Fibroblast of the aortic adventitia (primary cell): ENCODE data around the gene FAM209B. TPM values are rescaled to one million over a fixed set of nuclear protein-coding genes. Genes with fewer than 3 reads are reported as not detected.

Experiments
- DNase-seq: peaks from one replicate; pipeline ENCODE4 v3.0.0-alpha.2; 2010; ENCODE audit warnings: low read depth
- H3K4me3 ChIP-seq: 2 replicates; pipeline ENCODE4 v1.5.1; 2011; ENCODE audit warnings: low read depth, mild to moderate bottlenecking, control low read depth, low read length, moderate library complexity
- CTCF ChIP-seq: IDR thresholded peaks from 2 replicates; pipeline ENCODE4 v1.5.1; 2011; ENCODE audit warnings: mild to moderate bottlenecking, low read length, control low read depth, inconsistent platforms; ENCODE audit not compliant: insufficient read depth
- total RNA-seq: library from RNA; depleted of rRNA; stranded (reverse); fragments of >200 nt; gene quantifications from 2 replicates; pipeline ENCODE4 v1.2.3, GENCODE V29; 2012; ENCODE audit warnings: low replicate concordance

The FAM209B gene
- total RNA-seq, 1 donor: not detected

DNA sequence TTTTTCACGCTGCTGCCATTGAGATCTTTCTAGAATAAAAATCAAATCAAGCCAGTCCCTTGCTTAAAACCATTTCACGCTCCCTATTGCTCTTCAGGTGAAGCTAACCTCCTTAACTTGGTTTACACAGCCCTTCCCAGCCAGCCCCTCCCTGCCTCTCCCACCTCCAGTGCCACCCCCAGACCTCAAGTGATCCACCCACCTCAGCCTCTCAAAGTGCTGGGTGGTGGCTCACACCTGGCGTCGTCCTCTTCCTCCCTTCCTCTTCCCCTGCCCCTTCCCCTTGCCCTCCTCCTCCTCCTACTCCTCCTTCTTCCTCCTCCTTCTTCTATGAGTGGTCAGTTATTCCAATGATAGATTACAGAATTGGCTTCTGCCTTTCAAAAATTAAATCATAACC lies 42.9 kb downstream of the FAM209B start:
- no peak for DNase-seq
- TF ChIP-seq CTCF: no peak
- no peak overlapping the region for H3K4me3 ChIP-seq

- H3K4me3 ChIP-seq: no peak overlapping the region
- TF ChIP-seq CTCF: no peak
- DNase-seq: no peak
These were observed 46.3 kb downstream of the FAM209B start for GRCh38 chr20:56579301-56579710.

DNA sequence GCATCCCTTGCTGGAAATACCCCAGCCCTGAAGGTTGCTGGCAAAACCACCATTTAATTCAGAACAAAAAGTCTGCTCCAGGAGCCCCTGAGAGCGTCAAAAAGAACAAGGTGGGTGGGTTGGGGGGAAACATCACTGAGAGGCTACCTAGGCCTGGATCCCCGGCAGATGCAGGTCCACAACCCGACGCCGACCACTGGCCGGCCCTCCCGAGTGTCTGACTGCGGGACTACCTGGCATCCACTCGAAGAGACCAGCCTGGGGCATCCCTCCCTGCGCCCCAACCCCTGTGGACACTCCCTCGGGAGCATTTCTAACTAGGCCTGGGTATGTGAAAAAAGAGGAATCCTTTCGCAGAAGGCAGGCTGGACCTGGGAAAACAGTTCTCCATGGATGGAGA lies 47.2 kb downstream of the FAM209B start:
- H3K4me3 ChIP-seq: no peak overlapping the region
- TF ChIP-seq CTCF: no peak
- DNase-seq: no peak

- DNase-seq: no peak
- TF ChIP-seq CTCF: no peak
- no peak overlapping the region for H3K4me3 ChIP-seq
These were observed 48.7 kb downstream of the FAM209B start for GRCh38 chr20:56581701-56582100.

DNA sequence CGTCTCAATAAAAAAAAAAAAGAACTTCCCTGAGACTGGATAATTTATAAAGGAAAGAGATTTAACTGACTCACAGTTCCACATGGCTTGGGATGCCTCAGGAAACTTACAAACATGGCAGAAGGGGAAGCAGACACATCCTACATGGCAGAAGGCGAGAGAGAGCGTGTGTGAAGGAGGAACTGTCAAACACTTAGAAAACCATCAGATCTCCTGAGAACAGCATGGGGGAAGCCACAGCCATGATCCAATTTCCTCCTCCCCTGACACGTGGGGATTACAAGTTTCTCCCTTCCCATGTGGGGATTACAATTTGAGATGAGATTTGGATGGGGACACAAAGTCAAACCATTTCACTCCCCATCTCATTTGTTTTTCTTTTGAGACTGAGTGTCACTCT lies 49.5 kb downstream of the FAM209B start:
- no peak for TF ChIP-seq CTCF
- H3K4me3 ChIP-seq: no peak overlapping the region
- no peak for DNase-seq

- no peak overlapping the region for H3K4me3 ChIP-seq
- TF ChIP-seq CTCF: no peak
- no peak for DNase-seq
These were observed 51.9 kb downstream of the FAM209B start for GRCh38 chr20:56584916-56585315.

Other genes with a start within 250 kb of the FAM209B start
- gene FAM210B, start 174.3 kb upstream of the FAM209B start, total RNA-seq: 53.3 and 56.1 TPM in 2 replicates
- gene AURKA, start 141.0 kb upstream of the FAM209B start, total RNA-seq: 2.1 and 29.1 TPM in 2 replicates
- 36.1 and 49.6 TPM in 2 replicates for gene CSTF1, start 140.6 kb upstream of the FAM209B start, total RNA-seq
- 0.09 and 0.49 TPM in 2 replicates for gene CASS4, start 121.0 kb upstream of the FAM209B start, total RNA-seq
- 61.5 and 66.1 TPM in 2 replicates for gene RTF2, start 64.6 kb upstream of the FAM209B start, total RNA-seq
- not detected in 2 replicates for gene FAM209A, start 8.5 kb upstream of the FAM209B start, total RNA-seq
- 0.08 TPM in 1 of 2 replicates, not detected in the other for gene TFAP2C, start 96.1 kb downstream of the FAM209B start, total RNA-seq